PC-9 (cell line): ENCODE measurements around the gene SHC2. TPM values are rescaled to one million over a fixed set of nuclear protein-coding genes. Genes with fewer than 3 reads are reported as not detected.

Source experiments
- BruUV-seq: library from RNA; stranded (reverse); fragments of 400-500 nt; replicated peaks from 2 replicates; lab custom pipeline; 2021; lab: Mats Ljungman, UMichigan
- CTCF ChIA-PET: fragments of 300-600 bp; sonication (Branson Sonifier 250); formaldehyde crosslinking; loops from one replicate; lab custom pipeline; 2022; ENCODE audit warnings: antibody characterized with exemption; lab: Charles Lee
- POLR2A ChIA-PET: fragments of 300-600 bp; sonication (Branson Sonifier 250); formaldehyde crosslinking; loops from one replicate; lab custom pipeline; 2022; ENCODE audit warnings: antibody characterized with exemption; ENCODE audit not compliant: unreplicated experiment; lab: Charles Lee
- DNase-seq, 2 experiments: peaks; one replicate each; pipeline versions ENCODE4 v3.0.0 to v3.0.0-alpha.2; 2015 to 2022; ENCODE audit warnings: mixed read lengths in 1 of 2
- H2AFZ ChIP-seq: fragments of 200-600 bp; sonication (generic); 2 replicates; pipeline ENCODE4 v1.8.1; 2017; ENCODE audit warnings: antibody characterized with exemption
- H3F3A ChIP-seq: fragments of 200-600 bp; sonication (generic); 2 replicates; pipeline ENCODE4 v1.8.1; 2017; ENCODE audit warnings: antibody characterized with exemption, mild to moderate bottlenecking, low read depth; ENCODE audit not compliant: insufficient read depth
- H3K27ac ChIP-seq: fragments of 200-600 bp; sonication (generic); 2 replicates; pipeline ENCODE4 v1.6.1; 2016; ENCODE audit warnings: mixed run types
- H3K27me3 ChIP-seq: fragments of 200-600 bp; sonication (generic); 2 replicates; pipeline ENCODE4 v1.6.1; 2016; ENCODE audit warnings: low read depth, mixed run types; ENCODE audit not compliant: insufficient read depth
- H3K36me3 ChIP-seq: fragments of 200-600 bp; sonication (generic); 2 replicates; pipeline ENCODE4 v1.6.1; 2016; ENCODE audit warnings: low read depth, mixed run types
- H3K4me1 ChIP-seq: fragments of 200-600 bp; sonication (generic); replicated peaks from 2 replicates; pipeline ENCODE4 v1.6.1; 2016; ENCODE audit warnings: mixed run types; ENCODE audit not compliant: insufficient read depth
- H3K4me2 ChIP-seq: fragments of 200-600 bp; sonication (generic); 2 replicates; pipeline ENCODE4 v1.6.1; 2017; ENCODE audit warnings: mixed run types
- H3K4me3 ChIP-seq: fragments of 200-600 bp; sonication (generic); 2 replicates; pipeline ENCODE4 v1.6.1; 2016; ENCODE audit warnings: mixed run types
- H3K79me2 ChIP-seq: fragments of 200-600 bp; sonication (generic); 2 replicates; pipeline ENCODE4 v1.6.1; 2017; ENCODE audit warnings: low read depth, mixed run types
- H3K9me2 ChIP-seq: fragments of 200-600 bp; sonication (generic); 2 replicates; pipeline ENCODE4 v1.8.1; 2017; ENCODE audit warnings: mild to moderate bottlenecking; ENCODE audit not compliant: insufficient read depth
- H3K9me3 ChIP-seq: fragments of 200-600 bp; sonication (generic); 2 replicates; pipeline ENCODE4 v1.8.1; 2016; ENCODE audit warnings: low read depth; ENCODE audit not compliant: insufficient read depth
- H4K20me1 ChIP-seq: fragments of 200-600 bp; sonication (generic); 2 replicates; pipeline ENCODE4 v1.8.1; 2017; ENCODE audit not compliant: insufficient read depth
- EZH2 ChIP-seq: fragments of 200-600 bp; sonication (generic); IDR thresholded peaks from 2 replicates; pipeline ENCODE4 v1.8.0; 2017; ENCODE audit warnings: antibody characterized with exemption, low read depth
- intact Hi-C: fragments of 100-400 bp; cut with micrococcal nuclease; formaldehyde crosslinking; loops from one replicate; pipeline ENCODE4 v1.10.0; 2022; ENCODE audit not compliant: unreplicated experiment
- total RNA-seq: library from RNA; stranded (reverse); gene quantifications from 2 replicates; pipeline ENCODE4 v1.2.3, GENCODE V29; 2021
- TF ChIP-seq, protein P1 (sequence below): fragments of 200-600 bp; sonication (generic); conservative IDR thresholded peaks from 2 replicates; pipeline ENCODE4 v1.6.1; 2017; ENCODE audit warnings: mixed run types, antibody characterized with exemption, mild to moderate bottlenecking, moderate library complexity

SHC2 gene
- total RNA-seq, 1 experiment from 2014 or later, result 0.70 TPM

DNA sequence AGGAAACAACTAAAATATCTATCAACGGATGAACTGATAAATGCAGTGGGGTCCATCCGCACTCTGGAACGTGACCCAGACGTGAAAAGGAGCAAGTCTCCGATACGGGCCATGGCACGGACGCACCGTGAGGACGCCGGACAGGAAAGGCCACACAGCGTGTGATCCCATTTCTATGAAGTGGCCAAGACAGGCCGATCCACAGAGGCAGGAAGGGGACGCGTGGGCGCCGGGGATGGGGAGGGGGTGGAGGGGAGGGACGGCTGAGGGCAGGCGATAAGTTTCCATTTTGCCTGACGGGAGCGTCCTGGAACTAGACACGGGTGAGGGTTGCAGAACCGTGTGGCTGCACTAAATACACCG is 13.8 kb downstream of the SHC2 start:
- no peaks in the 10 kb centered on the region for H4K20me1 ChIP-seq
- H3K4me3 ChIP-seq, result no peak overlapping the region
- H2AFZ ChIP-seq, result no peak overlapping the region
- H3K4me1 ChIP-seq, result no peaks in the 10 kb centered on the region
- H3K9me3 ChIP-seq, result no peaks in the 10 kb centered on the region
- no peak overlapping the region for H3K4me2 ChIP-seq
- ChIA-PET POLR2A (no interaction called here), CTCF (no interaction called here)
- TF ChIP-seq, protein P1, sequence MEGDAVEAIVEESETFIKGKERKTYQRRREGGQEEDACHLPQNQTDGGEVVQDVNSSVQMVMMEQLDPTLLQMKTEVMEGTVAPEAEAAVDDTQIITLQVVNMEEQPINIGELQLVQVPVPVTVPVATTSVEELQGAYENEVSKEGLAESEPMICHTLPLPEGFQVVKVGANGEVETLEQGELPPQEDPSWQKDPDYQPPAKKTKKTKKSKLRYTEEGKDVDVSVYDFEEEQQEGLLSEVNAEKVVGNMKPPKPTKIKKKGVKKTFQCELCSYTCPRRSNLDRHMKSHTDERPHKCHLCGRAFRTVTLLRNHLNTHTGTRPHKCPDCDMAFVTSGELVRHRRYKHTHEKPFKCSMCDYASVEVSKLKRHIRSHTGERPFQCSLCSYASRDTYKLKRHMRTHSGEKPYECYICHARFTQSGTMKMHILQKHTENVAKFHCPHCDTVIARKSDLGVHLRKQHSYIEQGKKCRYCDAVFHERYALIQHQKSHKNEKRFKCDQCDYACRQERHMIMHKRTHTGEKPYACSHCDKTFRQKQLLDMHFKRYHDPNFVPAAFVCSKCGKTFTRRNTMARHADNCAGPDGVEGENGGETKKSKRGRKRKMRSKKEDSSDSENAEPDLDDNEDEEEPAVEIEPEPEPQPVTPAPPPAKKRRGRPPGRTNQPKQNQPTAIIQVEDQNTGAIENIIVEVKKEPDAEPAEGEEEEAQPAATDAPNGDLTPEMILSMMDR, result no peak
- TF ChIP-seq EZH2, result no peak
- H3K36me3 ChIP-seq, result no peaks in the 10 kb centered on the region
- peaks cover 11% of the 10 kb centered on the region; the same call in 1 of the 2 replicates for H3F3A ChIP-seq
- no TSS peak for BruUV-seq
- H3K79me2 ChIP-seq, result no peaks in the 10 kb centered on the region
- peaks cover 27% of the 10 kb centered on the region for H3K27me3 ChIP-seq
- intact Hi-C loops, result no loop called here
- no peak for DNase-seq
- H3K27ac ChIP-seq, result no peak overlapping the region
- no peaks in the 10 kb centered on the region for H3K9me2 ChIP-seq

DNA sequence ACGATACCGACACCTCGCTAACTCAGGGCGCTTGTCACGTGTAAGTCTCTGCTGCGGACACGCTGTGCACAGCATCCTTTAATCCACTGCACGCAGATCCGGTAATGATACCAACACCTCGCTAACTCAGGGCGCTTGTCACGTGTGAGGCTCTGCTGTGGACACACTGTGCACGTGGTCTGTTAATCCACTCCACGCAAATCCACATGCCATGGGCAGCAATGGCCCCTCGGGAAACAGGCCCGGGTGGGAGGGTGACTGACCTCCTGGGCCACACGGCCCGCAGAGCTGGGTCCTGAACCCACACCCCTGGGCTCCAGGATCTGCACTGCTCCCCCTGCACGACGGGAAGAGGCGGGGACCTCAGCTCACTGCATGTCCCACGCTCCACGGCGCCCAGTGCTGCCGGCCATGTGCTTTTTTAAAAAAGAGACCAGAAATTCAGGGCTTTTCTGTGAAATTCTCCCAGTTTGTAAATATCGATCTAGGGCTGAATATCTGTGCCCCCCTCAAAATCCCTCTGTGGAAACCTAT is 16.1 kb downstream of the SHC2 start:
- Histone ChIP-seq H3K79me2 (no peaks in the 10 kb centered on the region), H2AFZ (no peak overlapping the region), H3K9me2 (no peaks in the 10 kb centered on the region), H4K20me1 (no peaks in the 10 kb centered on the region), H3K4me3 (no peak overlapping the region), H3K4me1 (no peaks in the 10 kb centered on the region), H3K36me3 (no peaks in the 10 kb centered on the region), H3F3A (no peaks in the 10 kb centered on the region), H3K27me3 (peaks cover 50% of the 10 kb centered on the region), H3K9me3 (no peaks in the 10 kb centered on the region), H3K27ac (no peak overlapping the region), H3K4me2 (no peak overlapping the region)
- POLR2A ChIA-PET, result no interaction called here
- BruUV-seq, result no TSS peak
- intact Hi-C loops, result no loop called here
- CTCF ChIA-PET, result no interaction called here
- no peak for TF ChIP-seq EZH2
- TF ChIP-seq, protein P1, result no peak
- DNase-seq, result no peak

DNA sequence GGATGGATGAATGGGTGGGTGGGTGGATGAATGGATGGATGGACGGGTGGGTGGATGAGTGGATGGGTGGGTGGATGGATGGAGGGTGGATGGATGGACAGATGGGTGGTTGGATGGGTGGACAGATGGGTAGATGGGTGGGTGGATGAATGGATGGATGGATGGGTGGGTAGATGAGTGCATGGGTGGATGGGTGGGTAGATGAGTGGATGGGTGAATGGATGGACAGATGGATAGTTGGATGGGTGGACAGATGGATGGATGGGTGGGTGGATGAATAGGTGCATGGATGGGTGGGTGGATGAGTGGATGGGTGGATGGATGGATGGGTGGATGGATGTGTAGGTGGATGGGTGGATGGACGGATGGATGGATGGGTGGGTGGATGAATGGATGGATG is 17.8 kb downstream of the SHC2 start:
- Histone ChIP-seq H3K27me3 (peaks cover 56% of the 10 kb centered on the region), H4K20me1 (no peaks in the 10 kb centered on the region), H3K27ac (no peak overlapping the region), H3K4me3 (no peak overlapping the region), H3F3A (no peaks in the 10 kb centered on the region), H3K79me2 (no peaks in the 10 kb centered on the region), H3K36me3 (no peaks in the 10 kb centered on the region), H2AFZ (no peak overlapping the region), H3K4me2 (no peak overlapping the region), H3K9me2 (no peaks in the 10 kb centered on the region), H3K4me1 (no peaks in the 10 kb centered on the region), H3K9me3 (no peaks in the 10 kb centered on the region)
- intact Hi-C loops, result no loop called here
- TF ChIP-seq, protein P1, result no peak
- no peak for TF ChIP-seq EZH2
- ChIA-PET CTCF (no interaction called here), POLR2A (no interaction called here)
- no peak for DNase-seq
- no TSS peak for BruUV-seq
